HFF-Myc (cell line): ENCODE measurements around the gene FAM53A.

Source experiments
- DNase-seq: peaks from one replicate; pipeline ENCODE4 v3.0.0-alpha.2; 2011; ENCODE audit warnings: low read depth; ENCODE audit errors: extremely low read depth
- H3K4me3 ChIP-seq: replicated peaks from 2 replicates; pipeline ENCODE4 v1.5.1; 2011; ENCODE audit warnings: low read depth, mild to moderate bottlenecking, control low read depth, low read length
- CTCF ChIP-seq: IDR thresholded peaks from 2 replicates; pipeline ENCODE4 v1.5.1; 2012; ENCODE audit warnings: mild to moderate bottlenecking, low read depth, low read length, control low read depth; ENCODE audit errors: missing control alignments

The FAM53A gene

GRCh38 chr4:1593881-1594345, 90.2 kb downstream of the FAM53A start:
- DNase-seq = no peak
- H3K4me3 ChIP-seq = no peak overlapping the region
- no peak for TF ChIP-seq CTCF

GRCh38 chr4:1593458-1593857, 90.7 kb downstream of the FAM53A start:
- no peak for DNase-seq
- no peak for TF ChIP-seq CTCF
- no peak overlapping the region for H3K4me3 ChIP-seq

GRCh38 chr4:1592709-1593417, 91.2 kb downstream of the FAM53A start:
- no peak for TF ChIP-seq CTCF
- no peak for DNase-seq
- no peak overlapping the region for H3K4me3 ChIP-seq

GRCh38 chr4:1592068-1592708, 91.9 kb downstream of the FAM53A start:
- TF ChIP-seq CTCF = no peak
- H3K4me3 ChIP-seq = no peak overlapping the region
- no peak for DNase-seq

GRCh38 chr4:1591107-1591506, 93.0 kb downstream of the FAM53A start:
- TF ChIP-seq CTCF = no peak
- no peak overlapping the region for H3K4me3 ChIP-seq
- DNase-seq = no peak

GRCh38 chr4:1590244-1590643, 93.9 kb downstream of the FAM53A start:
- DNase-seq = no peak
- no peak overlapping the region for H3K4me3 ChIP-seq
- no peak for TF ChIP-seq CTCF
